K562 (cell line): ENCODE measurements around the gene BTBD17. TPM values are rescaled to one million over a fixed set of nuclear protein-coding genes. Genes with fewer than 3 reads are reported as not detected.

Experiments
- ATAC-seq: fragments of 200-7000 bp; cut with Tn5 transposase; 3 replicates; pipeline ENCODE4 v1.9.1; 2020; ENCODE audit warnings: moderate library complexity
- BruUV-seq: library from RNA; stranded (reverse); fragments of 400-500 nt; replicated peaks from 2 replicates; lab custom pipeline; 2021; lab: Mats Ljungman, UMichigan
- CTCF ChIA-PET: fragments of 300-600 bp; formaldehyde crosslinking; extraction: SDS; loops from one replicate; lab custom pipeline; 2021; ENCODE audit warnings: low intra/inter-chr PET ratio; lab: Yijun Ruan, JAX
- POLR2A ChIA-PET: fragments of 300-600, 350-650 bp; sonication (Branson Sonifier 250); formaldehyde crosslinking; extraction: SDS; loops from one replicate; lab custom pipeline; 2021; ENCODE audit warnings: antibody characterized with exemption, inconsistent platforms; lab: Yijun Ruan, JAX
- DNase-seq, 4 experiments: peaks; one replicate each; pipeline versions ENCODE4 v3.0.0 to v3.0.0-alpha.2; 2011 to 2018; ENCODE audit warnings: low spot score in 3 of 4, mixed read lengths in 3 of 4; ENCODE audit errors: extremely low read depth in 1 of 4
- FAIRE-seq: peaks from 2 replicates; lab custom pipeline; 2011; peaks lifted over from hg19 to GRCh38; lab: Jason Lieb, UNC
- H2AFZ ChIP-seq: 2 replicates; pipeline ENCODE4 v1.6.0; 2011; ENCODE audit warnings: low read depth, low read length, control low read depth, inconsistent platforms
- H3K27ac ChIP-seq: fragments of 200-600 bp; 3 replicates; pipeline ENCODE4 v1.8.0; 2011; ENCODE audit warnings: low read depth, mild to moderate bottlenecking, control low read depth, inconsistent platforms, low read length, moderate library complexity, mixed read lengths; ENCODE audit errors: extremely low read depth
- H3K27me3 ChIP-seq, 2 experiments: fragments of 300-600 bp in 1 of 2; 2 replicates in 1 of 2; 3 replicates in 1 of 2; pipeline versions ENCODE4 v1.6.0 to v1.8.0; 2011; ENCODE audit warnings: inconsistent platforms in 2 of 2, low read length in 2 of 2, mild to moderate bottlenecking in 1 of 2, mixed read lengths in 1 of 2, moderate library complexity in 1 of 2; ENCODE audit not compliant: control insufficient read depth in 2 of 2, insufficient read depth in 2 of 2
- H3K36me3 ChIP-seq: fragments of 300-600 bp; 3 replicates; pipeline ENCODE4 v1.8.0; 2011; ENCODE audit warnings: mild to moderate bottlenecking, low read length, inconsistent platforms; ENCODE audit not compliant: control insufficient read depth, insufficient read depth
- H3K4me1 ChIP-seq, 2 experiments: fragments of 200-600 bp in 1 of 2; replicated peaks in 1 of 2; 2 replicates in 1 of 2; 3 replicates in 1 of 2; pipeline versions ENCODE4 v1.5.1 to v1.8.0; 2011; ENCODE audit warnings: inconsistent platforms in 2 of 2, low read length in 2 of 2, mild to moderate bottlenecking in 1 of 2, mixed read lengths in 1 of 2, moderate library complexity in 1 of 2; ENCODE audit not compliant: control insufficient read depth in 2 of 2, insufficient read depth in 2 of 2
- H3K4me2 ChIP-seq: 2 replicates; pipeline ENCODE4 v1.6.1; 2011; ENCODE audit warnings: low read length, control low read depth, inconsistent platforms, mixed read lengths; ENCODE audit not compliant: insufficient read depth
- H3K4me3 ChIP-seq: fragments of 200-600 bp; sonication (generic), shearing (Covaris generic); 2 replicates; pipeline ENCODE4 v1.5.1; 2016; ENCODE audit warnings: control low read depth, inconsistent platforms
- H3K79me2 ChIP-seq: fragments of 200-600 bp; 3 replicates; pipeline ENCODE4 v1.8.0; 2011; ENCODE audit warnings: low read length, inconsistent platforms; ENCODE audit not compliant: control insufficient read depth, insufficient read depth
- H3K9ac ChIP-seq, 2 experiments: 2 replicates each; pipeline versions ENCODE4 v1.6.0 to v1.6.1; 2011; ENCODE audit warnings: low read depth in 2 of 2, low read length in 2 of 2, control low read depth in 1 of 2, inconsistent platforms in 1 of 2, mild to moderate bottlenecking in 1 of 2, mixed read lengths in 1 of 2; ENCODE audit not compliant: insufficient read depth in 1 of 2
- H3K9me1 ChIP-seq: one replicate; pipeline ENCODE4 v1.6.0; 2011; ENCODE audit warnings: inconsistent platforms, mild to moderate bottlenecking, low read length, moderate library complexity; ENCODE audit not compliant: control insufficient read depth, insufficient read depth
- H3K9me3 ChIP-seq: replicated peaks from 2 replicates; pipeline ENCODE4 v1.5.1; 2011; ENCODE audit warnings: low read depth, low read length, inconsistent platforms; ENCODE audit not compliant: control insufficient read depth, insufficient read depth
- H4K20me1 ChIP-seq: replicated peaks from 2 replicates; pipeline ENCODE4 v1.6.1; 2011; ENCODE audit warnings: low read length, inconsistent platforms, mixed read lengths; ENCODE audit not compliant: control insufficient read depth, insufficient read depth
- CTCFL ChIP-seq: IDR thresholded peaks from 2 replicates; pipeline ENCODE4 v1.6.1; 2011; ENCODE audit warnings: borderline replicate concordance, low read depth, mild to moderate bottlenecking, moderate library complexity, low read length; ENCODE audit not compliant: insufficient read depth, poor library complexity, severe bottlenecking
- HLTF ChIP-seq: fragments of 450-650 bp; IDR thresholded peaks from 2 replicates; pipeline ENCODE4 v1.6.1; 2016
- MAZ ChIP-seq, 2 experiments: fragments of 450-650 bp in 1 of 2; sonication (generic) in 1 of 2; formaldehyde crosslinking; IDR thresholded peaks in 1 of 2; conservative IDR thresholded peaks in 1 of 2; 2 replicates each; pipeline versions ENCODE4 v1.4.0 to v1.5.0; 2020; ENCODE audit warnings: mild to moderate bottlenecking in 1 of 2, missing genetic modification reagents in 1 of 2
- MYNN ChIP-seq, 2 experiments: sonication (generic); formaldehyde crosslinking in 1 of 2; IDR thresholded peaks; 2 replicates each; pipeline versions ENCODE4 v1.5.0 to v1.6.1; 2016 to 2020; ENCODE audit warnings: antibody characterized with exemption in 1 of 2, missing genetic modification reagents in 1 of 2
- RB1 ChIP-seq: fragments of 450-650 bp; IDR thresholded peaks from 2 replicates; pipeline ENCODE4 v1.6.1; 2017; ENCODE audit warnings: low read depth, mild to moderate bottlenecking
- RBM14 ChIP-seq: fragments of 200-400 bp; formaldehyde crosslinking; IDR thresholded peaks from 2 replicates; pipeline ENCODE4 v1.6.1; 2018; ENCODE audit warnings: low read depth, mild to moderate bottlenecking, low read length, moderate library complexity, borderline replicate concordance; ENCODE audit not compliant: insufficient read depth
- RCOR1 ChIP-seq, 2 experiments: IDR thresholded peaks; 2 replicates each; pipeline ENCODE4 v1.6.1; 2012; ENCODE audit warnings: low read depth in 2 of 2, low read length in 2 of 2, borderline replicate concordance in 1 of 2, improper control_type of control experiment in 1 of 2
- SMC3 ChIP-seq: conservative IDR thresholded peaks from 2 replicates; pipeline ENCODE4 v1.6.1; 2011; ENCODE audit warnings: low read depth, low read length, improper control_type of control experiment; ENCODE audit not compliant: insufficient read depth
- TBP ChIP-seq: optimal IDR thresholded peaks from 2 replicates; pipeline ENCODE3; 2011; ENCODE audit warnings: low read depth, low read length, improper control_type of control experiment
- ZFP91 ChIP-seq: sonication (generic); formaldehyde crosslinking; IDR thresholded peaks from 2 replicates; pipeline ENCODE4 v1.8.0; 2022; ENCODE audit warnings: mild to moderate bottlenecking, missing genetic modification reagents
- ZNF263 ChIP-seq: sonication (generic); formaldehyde crosslinking; IDR thresholded peaks from 2 replicates; pipeline ENCODE4 v1.8.0; 2022; ENCODE audit warnings: mild to moderate bottlenecking, missing genetic modification reagents, borderline replicate concordance
- ZNF408 ChIP-seq: fragments of 250-450 bp; sonication (Bioruptor Pico); IDR thresholded peaks from 2 replicates; pipeline ENCODE4 v1.4.0; 2020; ENCODE audit warnings: low read depth, mild to moderate bottlenecking, moderate library complexity
- WGBS: fragments of 100-300 bp; shearing (Covaris generic); methylation state at CpG from one replicate; pipeline ENCODE4 v1.1.6; 2016; ENCODE audit warnings: low coverage, mixed read lengths; ENCODE audit not compliant: insufficient coverage; ENCODE audit errors: missing lambda C conversion rate; 5-methylcytosine and 5-hydroxymethylcytosine counted together
- in situ Hi-C: fragments of 300-500 bp; cut with MboI; formaldehyde crosslinking; loops from 4 replicates; pipeline ENCODE4 v1.15.0; 2018; ENCODE audit warnings: inconsistent platforms, mixed read lengths
- intact Hi-C: fragments of 100-400 bp; cut with micrococcal nuclease; formaldehyde crosslinking; loops from 2 replicates; pipeline ENCODE4 v1.14.2; 2022
- polyA plus RNA-seq, 8 experiments: library from polyadenylated mRNA; depleted of rRNA in 4 of 8; stranded (reverse) in 5 of 8; unstranded in 3 of 8; fragments of >200 nt; fragmentation: Nextera tagmentation in 2 of 8; fragmentation: Illumina TruSeq in 1 of 8; extraction: Ambion mirVana in 2 of 8; extraction: Trizol in 1 of 8; gene quantifications; 2 replicates each; pipeline versions ENCODE4 v1.2.1 to v1.2.3, GENCODE V29; 2011 to 2014; ENCODE audit warnings: inconsistent platforms in 1 of 8, missing spikeins in 1 of 8
- total RNA-seq, 7 experiments: library from RNA; depleted of rRNA in 6 of 7; stranded (reverse); fragments of >200 nt in 6 of 7; fragmentation: Illumina TruSeq in 2 of 7; extraction: Trizol in 2 of 7; gene quantifications; 2 replicates each; pipeline versions ENCODE4 v1.2.1 to v1.2.3, GENCODE V29; 2011 to 2021; ENCODE audit warnings: low replicate concordance in 1 of 7
- TF ChIP-seq, protein P1 (sequence below): fragments of 450-650 bp; formaldehyde crosslinking; IDR thresholded peaks from 2 replicates; pipeline ENCODE4 v1.4.0; 2020; ENCODE audit warnings: mild to moderate bottlenecking, moderate library complexity

Gene BTBD17
- total and polyA plus RNA-seq, 9 of the 15 experiments (the other 6 are each of a cell fraction or from before 2014, with no cell fraction given) = not detected

DNA sequence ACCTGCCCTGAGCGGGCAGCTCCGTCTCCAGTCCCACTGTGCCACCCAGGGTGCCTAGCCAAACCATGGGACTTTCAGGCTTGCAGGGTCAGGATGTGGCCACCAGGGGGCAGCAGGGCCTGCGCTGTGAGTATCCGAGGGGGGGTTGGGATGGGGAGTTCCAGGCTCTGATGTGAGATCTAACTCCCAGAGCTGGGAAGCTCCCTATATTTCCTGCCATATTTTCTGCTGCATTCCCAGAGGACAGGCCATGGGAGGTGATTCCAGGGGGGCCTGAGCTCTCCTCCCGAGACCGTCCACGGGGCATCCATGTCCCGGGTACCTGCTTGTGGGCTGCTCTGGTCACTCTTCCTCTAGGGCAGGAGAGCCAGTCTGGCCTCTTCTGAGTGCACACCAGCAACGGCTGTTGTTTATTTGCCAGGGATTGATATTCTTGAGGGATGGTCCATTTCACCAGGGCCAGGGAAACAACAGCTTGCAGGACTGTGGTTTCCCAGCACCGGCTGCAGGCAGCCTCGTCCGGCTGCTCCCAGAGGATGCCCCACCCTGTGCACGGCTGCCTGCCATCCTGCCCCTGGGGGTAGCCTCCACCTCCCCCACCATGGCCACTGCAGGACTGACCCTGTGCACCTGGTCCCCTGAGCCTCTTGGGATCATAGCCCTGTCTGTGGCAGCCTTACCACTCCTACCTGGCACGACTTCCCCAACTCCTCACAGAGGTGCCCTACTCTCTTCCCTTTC, 6.8 kb upstream of the BTBD17 start:
- in situ Hi-C loops (no loop called here), intact Hi-C loops (loop anchor here (2.0 to 5.0 kb wide), 3 partner anchors 88 to 164 kb away; partner anchors contain the start of gene CD300LB)
- Histone ChIP-seq H3K9me1 (no peaks in the 10 kb centered on the region), H3K4me2 (no peak overlapping the region), H4K20me1 (peaks cover 9% of the 10 kb centered on the region; the same call in 1 of the 2 replicates), H3K27ac (no peak overlapping the region), H3K79me2 (no peaks in the 10 kb centered on the region), H3K4me3 (no peak overlapping the region), H3K27me3 (peaks cover 23 to 49% of the 10 kb centered on the region in 2 experiments), H2AFZ (no peak overlapping the region), H3K9me3 (no peaks in the 10 kb centered on the region), H3K4me1 (peaks cover 0 to 22% of the 10 kb centered on the region in 2 experiments; a peak in 1 of 5 replicates), H3K9ac (no peak overlapping the region; a peak in 1 of 4 replicates), H3K36me3 (no peaks in the 10 kb centered on the region)
- peak; percentile 79 to 88 (median 88) for DNase-seq
- POLR2A ChIA-PET = interaction anchor here (0.6 to 1.3 kb wide), 4 partner anchors 9 to 668 kb away, joined by 3 to 7 read pairs (median 4); no protein-coding TSS in a partner anchor
- peak; percentile 91 for ATAC-seq
- WGBS = 21% methylated on average over 12 of the region's 14 CpGs
- FAIRE-seq = peak; percentile 77
- BruUV-seq = no TSS peak
- CTCF ChIA-PET = interaction anchor here (1.1 to 2.0 kb wide), 4 partner anchors 89 to 165 kb away, joined by 3 to 18 read pairs (median 9); no protein-coding TSS in a partner anchor
- TF ChIP-seq HLTF = no peak
- TF ChIP-seq CTCFL = peak; percentile 34
- peak; percentile 90 for TF ChIP-seq SMC3
- TF ChIP-seq RCOR1 (IDR thresholded peaks at IDR 0.05; ENCODE audit: borderline replicate concordance in 1 of 2, low read depth in 2 of 2, low read length in 2 of 2) = peak in 1 of 2 experiments; percentile 66; a peak in 1 of 4 replicates
- TF ChIP-seq MYNN (IDR thresholded peaks at IDR 0.05) = 0 out of 2 replicates have a peak, but pooled peaks have one; percentile 25
- TF ChIP-seq MYNN (CRISPR knock-in tag; IDR thresholded peaks at IDR 0.05) = no peak
- peak; percentile 67 to 69; a peak in 3 of 4 replicates for TF ChIP-seq MAZ (CRISPR knock-in tag; conservative IDR thresholded peaks at IDR 0.05 in 1 of 2, IDR thresholded peaks at IDR 0.05 in 1 of 2)
- no peak for TF ChIP-seq ZNF408 (CRISPR knock-in tag)
- TF ChIP-seq TBP = no peak
- no peak for TF ChIP-seq RBM14
- TF ChIP-seq ZFP91 (CRISPR knock-in tag) = no peak
- TF ChIP-seq, protein P1, sequence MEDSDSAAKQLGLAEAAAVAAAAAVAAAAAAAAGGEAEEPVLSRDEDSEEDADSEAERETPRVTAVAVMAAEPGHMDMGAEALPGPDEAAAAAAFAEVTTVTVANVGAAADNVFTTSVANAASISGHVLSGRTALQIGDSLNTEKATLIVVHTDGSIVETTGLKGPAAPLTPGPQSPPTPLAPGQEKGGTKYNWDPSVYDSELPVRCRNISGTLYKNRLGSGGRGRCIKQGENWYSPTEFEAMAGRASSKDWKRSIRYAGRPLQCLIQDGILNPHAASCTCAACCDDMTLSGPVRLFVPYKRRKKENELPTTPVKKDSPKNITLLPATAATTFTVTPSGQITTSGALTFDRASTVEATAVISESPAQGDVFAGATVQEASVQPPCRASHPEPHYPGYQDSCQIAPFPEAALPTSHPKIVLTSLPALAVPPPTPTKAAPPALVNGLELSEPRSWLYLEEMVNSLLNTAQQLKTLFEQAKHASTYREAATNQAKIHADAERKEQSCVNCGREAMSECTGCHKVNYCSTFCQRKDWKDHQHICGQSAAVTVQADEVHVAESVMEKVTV (CRISPR knock-in tag) = peak; percentile 56; the same call in 1 of the 2 replicates
- no peak for TF ChIP-seq ZNF263 (CRISPR knock-in tag)
- peak; percentile 62; the same call in 1 of the 2 replicates for TF ChIP-seq RB1
